Prostate gland (tissue), 2 donors: ENCODE results near the gene PRKAG3.

Experiments
- CTCF ChIP-seq, 4 experiments: fragments of 200-600 bp in 2 of 4; fragments of 450-650 bp in 2 of 4; sonication (generic) in 2 of 4; IDR thresholded peaks; 1 replicate in 3 of 4; 2 replicates in 1 of 4; pipeline ENCODE4 v1.5.1; 2016 to 2019; ENCODE audit warnings: antibody characterized with exemption in 4 of 4, mild to moderate bottlenecking in 2 of 4, moderate library complexity in 2 of 4
- POLR2A ChIP-seq: fragments of 450-650 bp; IDR thresholded peaks from one replicate; pipeline ENCODE4 v1.6.1; 2016; ENCODE audit warnings: antibody characterized with exemption, mild to moderate bottlenecking

GRCh38 chr2:218867900-218868299 lies 36.3 kb upstream of the PRKAG3 start:
- TF ChIP-seq CTCF (IDR thresholded peaks at IDR 0.05) (no peak), POLR2A (no peak)
